Activated naive CD8-positive, alpha-beta T cell treated with anti-CD3 and anti-CD28 coated beads, Interleukin-2, amount 50 U/mL, for 16 hours (primary cell): ENCODE measurements around the gene CFAP70.
"Not testable (repeated sequence)": the region's sequence is repeated elsewhere in the genome, so short reads cannot be mapped to it uniquely, and the experiment has no call there.

ENCODE experiments used
- DNase-seq: peaks from one replicate; pipeline ENCODE4 v3.0.0-alpha.2; 2020; ENCODE audit warnings: low read depth, low spot score

Gene CFAP70

DNA sequence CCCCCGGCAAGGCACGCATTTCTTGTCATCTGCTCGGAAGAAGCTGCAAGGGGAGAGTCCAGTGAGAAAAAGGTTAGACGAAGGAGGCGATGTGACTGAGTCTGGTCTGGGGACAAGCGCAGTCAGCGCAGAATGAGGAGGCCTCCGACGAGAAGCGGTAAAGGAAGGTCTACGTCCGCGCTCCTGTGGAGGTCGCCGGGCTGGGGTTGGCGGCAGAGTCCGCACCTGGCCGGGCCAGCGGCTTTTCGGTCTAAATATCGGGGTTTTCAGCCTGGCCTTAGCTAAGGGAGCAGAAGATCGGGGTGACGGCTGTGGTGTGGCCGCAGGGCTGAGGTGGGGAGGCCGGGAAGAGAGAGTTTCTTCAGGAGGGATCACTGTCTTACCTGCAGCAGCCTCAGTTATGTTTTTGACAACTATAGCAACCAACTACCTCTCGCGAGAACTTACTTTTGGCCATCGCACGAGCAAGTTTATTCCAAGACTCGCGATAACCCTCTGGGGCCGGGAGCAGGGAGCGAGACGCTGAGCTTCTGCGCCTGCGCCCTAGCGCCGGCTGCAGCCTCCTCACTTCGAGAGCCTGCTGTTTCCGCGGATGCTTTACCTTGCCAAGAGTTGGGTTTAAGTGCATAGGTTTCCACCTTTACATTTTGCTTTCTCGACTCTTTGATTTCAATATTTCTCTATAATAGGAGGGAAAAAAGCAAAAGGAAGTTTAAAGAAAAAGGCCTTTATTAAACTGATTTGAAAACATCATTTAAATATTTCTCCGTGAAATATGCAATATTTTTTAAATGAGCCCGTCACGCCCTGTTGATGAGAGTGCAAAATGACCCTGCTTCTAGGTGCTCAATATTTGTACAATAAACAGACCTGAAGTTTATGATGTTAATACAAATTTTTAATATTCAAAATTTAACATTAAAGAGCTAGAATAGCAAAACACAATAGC is at the start of gene CFAP70:
Gene CFAP70, minus strand, starts transcription at position 534 of the 949 bp plus-strand sequence. CDS start 4,068 bp downstream, outside the sequence.
- DNase-seq: peak; percentile 78

DNA sequence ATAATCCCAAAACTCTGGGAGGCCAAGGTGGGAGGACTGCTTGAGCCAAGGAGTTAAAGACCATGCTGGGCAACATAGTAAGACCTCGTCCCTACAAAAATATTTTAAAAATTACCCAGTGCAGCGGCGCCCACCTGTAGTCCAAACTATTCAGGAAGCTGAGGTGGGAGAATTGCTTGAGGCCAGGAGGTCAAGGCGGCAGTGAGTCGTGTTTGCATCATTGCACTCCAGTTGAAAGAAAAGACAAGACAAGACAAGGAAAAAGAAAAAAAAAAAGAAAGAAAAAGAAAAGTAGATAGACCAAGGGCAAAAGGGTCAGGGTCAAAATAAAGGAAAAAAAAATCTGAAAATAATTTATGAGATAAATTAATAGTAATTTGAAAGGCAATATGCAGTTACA is 49.4 kb upstream of the CFAP70 start:
- DNase-seq: no peak

DNA sequence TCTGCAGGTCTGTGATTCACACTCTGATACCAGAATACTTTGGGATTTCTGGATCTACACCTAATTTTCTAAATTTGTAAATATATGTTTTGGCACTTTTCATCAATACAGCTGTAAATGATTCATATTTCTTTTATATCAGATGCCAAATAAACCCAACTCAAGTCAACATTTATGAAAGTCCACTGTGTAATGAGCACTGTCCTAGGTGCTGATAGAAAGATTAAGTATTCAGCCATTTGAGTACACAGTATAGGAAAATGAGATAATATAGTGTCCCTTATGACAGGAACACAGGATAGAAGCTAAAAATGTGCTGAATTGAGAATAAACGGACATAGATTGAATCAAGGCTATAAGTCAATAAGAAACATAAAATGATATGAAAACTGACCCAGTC is 48.8 kb upstream of the CFAP70 start:
- no peak for DNase-seq

DNA sequence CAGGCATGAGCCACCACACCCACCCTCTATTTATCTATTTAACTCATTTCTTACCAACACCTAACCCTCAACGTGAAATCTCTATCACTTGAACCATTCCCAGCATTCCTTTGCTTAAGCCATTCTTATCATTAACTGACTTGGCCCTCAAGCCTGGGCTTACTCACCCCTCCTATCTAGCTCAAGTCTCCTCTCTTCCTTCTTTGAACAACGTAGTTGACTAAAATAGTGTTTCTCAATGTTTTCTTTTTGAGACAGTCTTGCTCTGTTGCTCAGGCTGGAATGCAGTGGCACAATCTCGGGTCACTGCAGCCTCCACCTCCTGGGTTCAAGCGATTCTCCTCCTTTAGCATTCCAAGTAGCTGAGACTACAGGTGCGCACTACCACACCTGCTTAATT is 48.2 kb upstream of the CFAP70 start:
- no peak for DNase-seq

DNA sequence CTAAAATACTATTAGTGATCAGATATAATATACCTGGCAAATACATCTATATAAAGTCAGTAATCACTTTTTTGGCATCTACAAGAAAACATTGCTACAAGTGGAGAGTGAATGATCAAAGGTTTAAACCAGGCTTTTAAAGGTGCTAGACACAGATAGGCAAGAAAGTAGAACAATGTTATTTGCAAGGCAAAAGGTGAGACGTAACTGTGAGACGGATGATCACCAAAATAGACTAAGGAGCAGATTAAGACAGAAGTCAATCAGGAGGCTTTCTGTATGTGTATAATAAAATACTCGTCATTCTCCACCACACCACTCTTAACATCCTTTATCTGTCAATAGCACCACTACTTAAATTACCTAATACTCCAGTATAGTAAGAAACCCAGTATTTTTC is 46.9 kb upstream of the CFAP70 start:
- no peak for DNase-seq

DNA sequence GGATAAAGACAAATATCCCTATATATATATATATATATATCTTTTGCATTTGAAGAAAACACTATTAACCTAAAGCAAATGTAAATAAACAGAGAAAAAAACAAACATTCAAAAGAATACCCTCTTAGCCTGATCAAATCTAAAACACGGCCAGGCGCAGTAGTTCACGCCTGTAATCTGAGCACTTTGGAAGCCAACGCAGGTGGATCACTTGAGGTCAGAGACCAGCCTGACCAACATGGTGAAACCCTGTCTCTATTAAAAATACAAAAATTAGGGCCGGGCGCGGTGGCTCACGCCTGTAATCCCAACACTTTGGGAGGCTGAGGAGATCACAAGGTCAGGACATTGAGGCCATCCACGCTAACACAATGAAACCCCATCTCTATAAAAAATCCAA is 46.0 kb upstream of the CFAP70 start:
- DNase-seq: no peak

DNA sequence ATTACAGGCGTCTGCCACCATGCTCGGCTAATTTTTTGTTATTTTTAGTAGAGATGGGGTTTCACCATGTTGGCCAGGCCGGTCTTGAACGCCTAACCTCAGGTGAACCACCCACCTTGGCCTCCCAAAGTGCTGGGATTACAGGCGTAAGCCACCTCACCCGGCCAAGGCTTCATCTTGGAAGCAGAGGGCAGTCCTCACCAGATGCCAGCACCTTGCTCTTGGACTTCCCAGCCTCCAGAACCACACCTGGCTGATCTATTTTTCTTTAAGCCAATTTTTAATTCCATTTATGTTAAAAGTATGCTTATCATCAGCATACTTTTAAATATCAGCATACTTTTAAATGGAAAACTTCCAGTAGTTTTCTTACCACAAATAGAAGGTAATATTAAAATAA is 43.0 kb upstream of the CFAP70 start:
- no peak for DNase-seq

DNA sequence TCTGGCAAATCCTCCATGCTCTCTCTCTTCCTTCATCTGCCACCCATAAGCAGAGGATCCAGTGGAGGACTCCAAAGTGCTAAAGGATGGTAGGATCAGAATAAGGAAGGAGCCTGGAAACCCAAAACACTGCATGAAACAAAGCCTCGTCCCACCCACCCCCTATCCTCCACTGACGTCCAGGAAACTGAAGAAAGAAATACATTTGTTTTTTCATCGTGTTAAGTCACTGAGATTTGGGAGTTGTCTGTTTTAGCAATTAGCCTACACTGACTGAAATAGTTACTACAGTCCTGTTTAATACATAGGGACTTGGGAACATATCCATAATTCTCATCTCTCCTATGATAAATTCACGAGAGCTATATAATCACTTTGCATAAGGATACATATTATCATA is 40.4 kb upstream of the CFAP70 start:
- no peak for DNase-seq

DNA sequence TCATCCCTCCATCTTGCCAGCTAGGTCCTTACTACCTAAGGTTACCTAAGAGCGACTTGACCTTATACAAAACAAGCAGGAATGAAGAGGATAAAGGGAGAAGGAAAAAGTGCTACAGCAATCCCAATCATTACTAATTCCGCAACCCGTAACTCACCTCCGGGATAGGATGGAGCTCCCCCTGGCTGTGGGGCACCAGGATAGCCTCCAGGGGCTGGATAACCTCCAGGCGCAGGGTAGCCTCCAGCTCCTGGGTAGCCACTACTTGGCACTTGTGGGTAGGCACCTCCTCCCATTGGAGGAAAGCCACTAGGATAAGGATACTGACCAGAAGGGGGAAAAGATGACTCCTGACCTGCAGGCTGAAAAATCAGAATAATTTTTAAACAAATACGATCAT is 39.4 kb upstream of the CFAP70 start:
- DNase-seq: no peak

DNA sequence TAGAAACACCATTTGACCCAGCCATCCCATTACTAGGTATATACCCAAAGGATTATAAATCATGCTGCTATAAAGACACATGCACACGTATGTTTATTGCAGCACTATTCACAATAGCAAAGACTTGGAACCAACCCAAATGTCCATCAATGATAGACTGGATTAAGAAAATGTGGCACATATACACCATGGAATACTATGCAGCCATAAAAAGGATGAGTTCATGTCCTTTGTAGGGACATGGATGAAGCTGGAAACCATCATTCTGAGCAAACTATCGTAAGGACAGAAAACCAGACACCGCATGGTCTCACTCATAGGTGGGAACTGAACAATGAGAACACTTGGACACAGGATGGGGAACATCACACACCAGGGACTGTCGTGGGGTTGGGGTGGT is 35.7 kb upstream of the CFAP70 start:
- DNase-seq: not testable (repeated sequence)

DNA sequence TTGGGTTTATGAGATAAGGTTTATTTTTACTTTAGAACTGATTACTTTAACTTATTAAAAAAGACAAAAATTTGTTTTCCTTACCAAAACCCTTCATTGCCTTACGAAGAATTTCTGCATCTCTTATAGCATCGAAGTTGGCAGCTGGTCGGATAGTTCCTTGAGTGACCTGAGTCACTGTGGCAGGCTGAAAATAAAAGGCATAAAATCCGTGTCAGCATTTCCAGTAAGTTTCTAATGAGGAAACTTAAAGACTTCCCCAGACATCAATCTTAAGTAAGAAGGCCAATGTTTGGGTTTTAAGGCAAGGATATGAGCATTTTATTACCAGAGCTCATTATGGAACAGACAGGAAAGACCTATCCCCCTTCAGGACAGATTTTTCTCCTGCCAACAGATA is 29.6 kb upstream of the CFAP70 start:
- no peak for DNase-seq

DNA sequence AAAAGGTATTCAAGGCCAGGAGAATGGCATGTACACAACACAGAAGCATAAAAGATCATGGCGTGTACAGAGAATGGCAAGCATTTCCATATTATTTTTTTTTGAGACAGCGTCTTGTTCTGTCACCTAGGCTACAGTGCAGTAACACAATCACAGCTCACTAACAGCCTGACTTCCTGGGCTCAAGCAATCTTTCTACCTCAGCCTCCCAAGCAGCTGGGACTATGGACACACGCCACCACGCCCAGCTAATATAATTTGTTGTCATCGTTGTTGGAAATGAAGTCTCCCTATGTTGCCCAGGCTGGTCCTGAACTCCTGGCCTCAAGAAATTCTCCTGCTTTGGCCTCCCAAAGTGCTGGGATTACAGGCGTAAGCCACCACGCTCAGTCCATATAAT is 27.9 kb upstream of the CFAP70 start:
- DNase-seq: no peak

DNA sequence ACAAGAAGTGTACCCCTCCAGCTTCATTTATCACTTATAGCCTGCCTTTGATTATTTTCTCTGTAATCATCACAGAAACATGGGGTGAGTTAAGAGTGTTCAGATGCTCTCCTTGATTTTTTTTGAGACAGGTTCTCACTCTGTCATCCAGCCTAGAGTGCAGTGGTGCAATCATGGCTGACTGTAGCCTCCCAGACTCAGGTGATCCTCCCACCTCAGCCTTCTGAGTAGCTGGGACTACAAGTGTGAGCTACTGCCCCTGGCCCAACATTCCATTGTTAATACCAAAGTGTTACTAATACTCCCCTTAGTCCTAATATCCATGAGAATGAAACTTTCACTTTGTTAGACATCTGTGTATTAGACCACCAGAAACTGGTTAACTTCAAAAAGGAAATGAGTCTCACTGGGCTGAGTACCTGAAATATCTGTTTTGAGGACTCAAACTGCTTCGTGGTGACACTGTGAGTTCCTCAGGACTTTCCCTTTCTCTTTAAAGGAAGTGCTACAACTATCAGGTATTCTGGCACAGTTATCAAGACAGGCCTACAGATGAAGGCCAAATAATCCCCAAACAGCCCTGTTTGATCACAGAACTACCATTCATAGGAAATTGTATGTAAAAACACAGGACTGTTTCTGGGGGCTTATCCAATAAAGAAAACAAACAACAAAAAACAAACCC is 20.5 kb upstream of the CFAP70 start:
- DNase-seq: no peak

DNA sequence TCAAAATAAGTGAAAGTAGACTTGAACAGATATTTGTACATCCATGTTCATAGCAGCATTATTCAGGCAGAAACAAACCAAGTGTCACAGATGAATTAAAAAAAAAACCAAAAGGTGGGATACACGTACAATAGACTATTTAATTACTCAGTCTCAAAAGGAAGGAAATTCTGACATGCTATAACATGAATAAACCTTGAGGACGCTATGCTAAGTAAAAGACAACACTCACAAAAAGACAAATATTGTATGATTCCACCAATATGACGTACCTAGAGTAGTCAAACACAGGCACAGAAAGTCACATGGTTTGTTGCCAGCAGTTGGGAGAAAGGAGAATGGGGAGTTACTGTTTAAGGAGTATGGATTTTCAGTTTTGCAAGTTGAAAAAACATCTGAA is 18.0 kb upstream of the CFAP70 start:
- no peak for DNase-seq

DNA sequence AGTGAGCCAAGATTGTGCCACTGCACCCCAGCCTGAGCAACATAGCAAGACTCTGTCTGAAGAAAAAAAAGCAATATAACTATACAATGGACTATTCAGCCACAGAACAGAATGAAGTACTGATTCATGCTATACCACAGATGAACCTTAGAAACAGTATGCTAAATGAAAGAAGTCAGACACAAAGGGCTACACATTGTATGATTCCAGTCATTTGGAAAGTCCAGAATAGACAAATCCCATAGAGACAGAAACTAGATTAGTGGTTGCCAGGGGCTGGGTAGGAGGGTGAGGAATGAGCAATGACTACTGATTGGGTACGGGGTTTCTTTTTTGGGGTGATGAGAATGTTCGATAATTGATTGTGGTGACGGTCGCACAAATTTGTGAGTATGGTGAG is 9.6 kb upstream of the CFAP70 start:
- no peak for DNase-seq

DNA sequence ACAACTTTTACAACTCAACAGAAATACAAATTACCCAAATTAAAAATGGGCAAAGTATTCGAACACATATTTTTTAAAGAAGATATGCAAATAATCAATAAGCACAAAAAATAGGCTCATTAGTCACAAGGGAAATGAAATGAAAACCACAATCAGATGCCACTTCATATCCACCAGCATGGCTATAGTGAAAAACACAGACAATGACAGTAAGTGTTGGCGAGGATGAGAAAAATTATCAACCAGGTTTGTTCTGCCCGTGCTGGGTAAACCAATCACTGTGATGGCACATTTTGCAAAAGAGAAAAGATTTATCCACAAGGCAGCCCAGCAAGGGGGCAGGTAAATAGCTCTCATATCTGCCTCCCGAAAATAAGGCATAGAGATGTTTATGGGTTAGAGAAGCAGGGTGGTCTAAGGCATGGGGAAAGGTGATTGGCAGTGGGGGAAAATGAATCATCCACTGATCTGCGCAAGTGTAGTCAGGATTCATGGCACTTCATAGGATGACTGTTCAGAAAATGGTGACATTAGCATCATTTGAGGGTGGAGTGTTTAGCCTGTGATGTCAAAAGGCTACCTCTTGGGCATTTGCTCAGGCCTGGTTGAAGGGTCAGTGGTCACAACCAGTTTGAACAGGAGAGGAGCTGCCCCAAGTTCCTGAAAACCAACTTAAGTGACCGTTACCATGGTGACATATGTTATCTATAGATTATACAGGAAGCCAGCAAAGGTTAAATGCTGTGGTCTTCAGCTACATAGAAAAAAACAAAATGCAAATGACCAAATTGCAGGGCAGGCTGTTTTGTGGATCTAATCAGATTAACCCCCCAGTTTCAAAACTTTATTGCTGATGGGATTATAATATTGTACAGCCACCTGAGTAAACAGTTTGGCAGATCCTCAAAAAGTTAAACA is 8.0 kb upstream of the CFAP70 start:
- DNase-seq: no peak

DNA sequence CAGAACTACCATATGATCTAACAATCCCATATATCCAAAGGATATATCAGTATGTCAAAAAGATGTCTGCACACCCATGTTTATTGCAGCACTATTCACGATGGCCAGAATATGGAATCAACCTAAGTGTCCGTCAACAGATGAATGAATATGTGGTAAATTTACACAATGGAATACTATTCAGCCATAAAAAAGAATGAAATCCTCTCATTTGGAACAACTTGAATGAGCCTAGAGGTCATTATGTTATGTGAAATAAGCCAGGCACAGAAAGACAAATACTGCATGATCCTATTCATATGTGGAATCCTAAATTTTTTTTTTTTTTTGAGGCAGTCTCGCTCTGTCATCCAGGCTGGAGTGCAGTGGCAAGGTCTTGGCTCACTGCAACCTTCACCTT is 6.3 kb upstream of the CFAP70 start:
- DNase-seq: no peak

DNA sequence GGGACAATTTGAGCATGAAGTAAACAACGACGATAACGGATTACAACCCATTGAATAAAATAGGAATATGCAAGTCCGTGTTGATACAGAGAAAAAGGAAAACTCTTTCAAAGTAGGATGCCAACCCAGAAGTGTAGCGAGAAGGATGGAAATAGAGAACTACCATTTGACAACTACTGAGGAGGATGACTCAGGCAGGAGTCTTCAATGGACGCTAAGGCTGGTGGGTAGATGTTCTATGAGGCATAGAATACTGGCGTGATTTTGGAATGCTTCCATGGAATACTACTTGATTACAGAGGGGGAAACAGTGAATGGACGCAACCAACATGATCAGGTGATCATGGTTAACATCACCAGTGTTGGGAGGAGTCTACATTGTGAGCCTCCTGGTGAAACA is 828 bp upstream of the CFAP70 start:
- DNase-seq: no peak

DNA sequence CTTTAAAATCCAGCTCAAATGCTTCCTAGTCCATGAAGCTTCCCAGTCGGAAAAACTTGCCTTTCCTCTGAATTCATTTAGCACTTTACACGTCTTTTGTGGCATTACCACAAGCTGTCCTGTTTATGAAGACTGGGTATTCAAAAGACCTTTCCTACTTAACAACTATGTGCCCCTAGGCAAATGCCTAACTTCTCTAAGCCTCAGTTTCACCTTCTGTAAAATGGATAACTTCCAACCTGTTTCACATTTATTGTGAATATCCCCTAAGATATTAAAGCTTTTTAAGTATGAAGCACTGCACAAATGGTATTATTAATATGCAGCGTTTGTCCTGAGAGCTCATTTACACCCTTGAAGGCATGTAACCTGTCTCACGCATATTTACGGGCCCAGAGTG is 843 bp downstream of the CFAP70 start:
- DNase-seq: no peak

DNA sequence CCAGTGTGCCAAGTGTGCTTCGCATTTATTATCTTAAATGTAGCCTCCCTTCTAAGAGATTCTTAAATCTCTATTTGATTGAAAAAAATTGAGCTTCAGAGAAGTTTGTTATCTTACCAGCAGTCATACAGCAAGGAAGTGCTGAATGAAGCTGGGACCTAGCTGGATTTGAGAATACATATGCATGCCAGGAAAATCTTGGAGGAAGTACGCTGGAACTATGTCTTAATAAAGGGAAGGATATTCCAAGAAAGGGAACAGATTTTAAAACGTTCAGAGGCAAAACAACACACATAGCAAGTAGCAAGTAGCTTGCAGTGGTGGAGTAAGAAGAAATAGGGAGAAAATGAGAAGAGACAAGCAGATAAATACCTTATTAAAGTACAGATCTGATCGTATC is 1.5 kb downstream of the CFAP70 start:
- DNase-seq: no peak

DNA sequence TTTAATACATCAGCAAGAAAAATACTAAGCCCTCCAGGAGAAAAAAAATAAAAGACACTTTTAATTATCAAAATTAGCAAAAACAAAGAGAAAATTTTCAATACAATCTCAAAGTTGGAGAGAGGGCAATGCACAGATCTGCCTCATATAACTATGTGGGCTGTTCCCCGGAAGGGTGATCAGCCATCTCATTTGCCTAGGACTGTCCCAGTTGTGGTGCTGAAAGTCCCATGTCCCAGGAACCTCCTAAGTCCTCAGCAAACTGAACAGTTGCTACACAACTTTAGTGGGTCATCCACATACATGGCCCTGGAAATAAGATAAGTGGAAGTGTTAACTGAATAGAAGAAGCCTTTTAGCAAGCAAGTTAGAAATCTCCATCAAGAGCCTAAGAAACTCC is 14.4 kb downstream of the CFAP70 start:
- DNase-seq: no peak

DNA sequence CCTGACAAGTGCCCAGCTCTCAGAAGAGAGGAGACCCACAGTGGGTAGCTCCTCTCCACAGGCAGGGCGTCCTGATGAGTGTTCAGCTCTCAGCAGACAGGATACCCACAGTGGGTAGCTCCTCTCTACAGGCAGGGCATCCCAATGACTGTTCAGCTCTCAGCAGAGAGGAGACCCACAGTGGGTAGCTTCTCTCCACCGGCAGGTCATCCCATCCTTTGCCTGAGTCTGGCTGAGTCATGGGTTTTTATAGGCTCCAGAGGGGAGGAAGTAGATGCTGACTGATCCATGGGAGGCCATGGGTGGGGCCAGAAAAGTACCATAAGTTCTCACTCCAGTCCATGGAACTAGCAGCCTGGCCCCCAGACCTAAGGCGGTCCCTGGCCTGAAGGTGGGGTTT is 18.5 kb downstream of the CFAP70 start:
- DNase-seq: no peak
